Central memory CD8-positive, alpha-beta T cell (primary cell): ENCODE results near the gene MUCL3.

ENCODE experiments used
- ATAC-seq: fragments of 150-1000 bp; cut with Tn5 transposase; replicated peaks from 2 replicates; pipeline ENCODE4 v1.10.0; 2022; ENCODE audit warnings: mild to moderate bottlenecking, moderate FRiP score, moderate number of reproducible peaks; ENCODE audit not compliant: poor library complexity, severe bottlenecking; ENCODE audit errors: extremely low read depth
- DNase-seq, 2 donors: peaks; one replicate each; pipeline ENCODE4 v3.0.0; 2021; ENCODE audit warnings: low spot score in 2 of 2
- H3K27ac Mint-ChIP-seq: one replicate; pipeline ENCODE4 v1.8.0; 2022; ENCODE audit warnings: low read depth, mild to moderate bottlenecking, moderate library complexity, mixed read lengths
- H3K27me3 Mint-ChIP-seq: one replicate; pipeline ENCODE4 v1.8.0; 2022; ENCODE audit warnings: mixed read lengths
- H3K36me3 Mint-ChIP-seq: one replicate; pipeline ENCODE4 v1.8.0; 2022; ENCODE audit warnings: mild to moderate bottlenecking, moderate library complexity, mixed read lengths; ENCODE audit not compliant: insufficient read depth
- H3K4me1 Mint-ChIP-seq: one replicate; pipeline ENCODE4 v1.8.0; 2022; ENCODE audit warnings: mixed read lengths
- H3K4me3 Mint-ChIP-seq: one replicate; pipeline ENCODE4 v1.8.0; 2022; ENCODE audit warnings: mild to moderate bottlenecking, moderate library complexity, mixed read lengths
- H3K9me3 Mint-ChIP-seq: one replicate; pipeline ENCODE4 v1.8.0; 2022; ENCODE audit warnings: mixed read lengths

The MUCL3 gene

GRCh38 chr6:30932665-30933365, 8.0 kb upstream of the MUCL3 start:
- DNase-seq (no peak), ATAC-seq (no peak)
- H3K36me3 Mint-ChIP-seq: no peaks in the 10 kb centered on the region
- H3K4me3 Mint-ChIP-seq: no peak overlapping the region
- peak overlapping the region; percentile 24 for H3K27ac Mint-ChIP-seq
- H3K27me3 Mint-ChIP-seq: peaks cover 23% of the 10 kb centered on the region
- H3K9me3 Mint-ChIP-seq: peaks cover 5% of the 10 kb centered on the region
- H3K4me1 Mint-ChIP-seq: peaks cover 7% of the 10 kb centered on the region

- H3K36me3 Mint-ChIP-seq: no peaks in the 10 kb centered on the region
- DNase-seq: no peak
- peaks cover 7% of the 10 kb centered on the region for H3K4me1 Mint-ChIP-seq
- H3K27me3 Mint-ChIP-seq: peaks cover 41% of the 10 kb centered on the region
- H3K4me3 Mint-ChIP-seq: no peak overlapping the region
- H3K9me3 Mint-ChIP-seq: no peaks in the 10 kb centered on the region
- no peak for ATAC-seq
- H3K27ac Mint-ChIP-seq: no peak overlapping the region
Observed at GRCh38 chr6:30935018-30935417, 5.8 kb upstream of the MUCL3 start.

- no peaks in the 10 kb centered on the region for H3K36me3 Mint-ChIP-seq
- no peak for ATAC-seq
- peaks cover 63% of the 10 kb centered on the region for H3K27me3 Mint-ChIP-seq
- H3K9me3 Mint-ChIP-seq: no peaks in the 10 kb centered on the region
- H3K4me3 Mint-ChIP-seq: no peak overlapping the region
- DNase-seq: no peak
- H3K27ac Mint-ChIP-seq: no peak overlapping the region
- peaks cover 7% of the 10 kb centered on the region for H3K4me1 Mint-ChIP-seq
Observed at GRCh38 chr6:30937265-30937664, 3.5 kb upstream of the MUCL3 start.

- no peaks in the 10 kb centered on the region for H3K36me3 Mint-ChIP-seq
- DNase-seq (no peak), ATAC-seq (no peak)
- no peaks in the 10 kb centered on the region for H3K9me3 Mint-ChIP-seq
- no peak overlapping the region for H3K27ac Mint-ChIP-seq
- H3K4me3 Mint-ChIP-seq: no peak overlapping the region
- peaks cover 78% of the 10 kb centered on the region for H3K27me3 Mint-ChIP-seq
- peaks cover 7% of the 10 kb centered on the region for H3K4me1 Mint-ChIP-seq
Observed at GRCh38 chr6:30938730-30939129, 2.0 kb upstream of the MUCL3 start.

- no peak overlapping the region for H3K27ac Mint-ChIP-seq
- no peaks in the 10 kb centered on the region for H3K36me3 Mint-ChIP-seq
- H3K27me3 Mint-ChIP-seq: peaks cover 85% of the 10 kb centered on the region
- DNase-seq: no peak
- no peaks in the 10 kb centered on the region for H3K9me3 Mint-ChIP-seq
- H3K4me1 Mint-ChIP-seq: peaks cover 7% of the 10 kb centered on the region
- no peak overlapping the region for H3K4me3 Mint-ChIP-seq
- ATAC-seq: no peak
Observed at GRCh38 chr6:30939473-30939872, 1.3 kb upstream of the MUCL3 start.

- Mint-ChIP-seq H3K27me3 (peaks cover 87% of the 10 kb centered on the region), H3K4me1 (no peaks in the 10 kb centered on the region), H3K36me3 (no peaks in the 10 kb centered on the region), H3K27ac (no peak overlapping the region), H3K4me3 (no peak overlapping the region), H3K9me3 (no peaks in the 10 kb centered on the region)
- ATAC-seq (no peak), DNase-seq (no peak)
Observed at GRCh38 chr6:30942338-30943060, 1.7 kb downstream of the MUCL3 start.

GRCh38 chr6:30944051-30944450, 3.3 kb downstream of the MUCL3 start:
- H3K27me3 Mint-ChIP-seq: peaks cover 90% of the 10 kb centered on the region

GRCh38 chr6:30945281-30945680, 4.5 kb downstream of the MUCL3 start:
- DNase-seq: no peak
- peaks cover 2% of the 10 kb centered on the region for H3K9me3 Mint-ChIP-seq
- H3K36me3 Mint-ChIP-seq: peaks cover 2% of the 10 kb centered on the region
- no peak overlapping the region for H3K27ac Mint-ChIP-seq
- no peak overlapping the region for H3K4me3 Mint-ChIP-seq
- H3K27me3 Mint-ChIP-seq: peaks cover 93% of the 10 kb centered on the region
- ATAC-seq: no peak
- no peaks in the 10 kb centered on the region for H3K4me1 Mint-ChIP-seq

More at GRCh38 chr6:30944051-30944450, 3.3 kb downstream of the MUCL3 start:
- DNase-seq: no peak
- Mint-ChIP-seq H3K27ac (no peak overlapping the region), H3K4me1 (no peaks in the 10 kb centered on the region), H3K4me3 (no peak overlapping the region), H3K36me3 (peaks cover 2% of the 10 kb centered on the region), H3K9me3 (no peaks in the 10 kb centered on the region)
- no peak for ATAC-seq

- peaks cover 2% of the 10 kb centered on the region for H3K36me3 Mint-ChIP-seq
- no peak overlapping the region for H3K27ac Mint-ChIP-seq
- ATAC-seq (no peak), DNase-seq (no peak)
- H3K4me1 Mint-ChIP-seq: peaks cover 5% of the 10 kb centered on the region
- peaks cover 15% of the 10 kb centered on the region for H3K9me3 Mint-ChIP-seq
- H3K27me3 Mint-ChIP-seq: peaks cover 93% of the 10 kb centered on the region
- no peak overlapping the region for H3K4me3 Mint-ChIP-seq
Observed at GRCh38 chr6:30947231-30947630, 6.5 kb downstream of the MUCL3 start.

- Mint-ChIP-seq H3K27me3 (peaks cover 78% of the 10 kb centered on the region), H3K27ac (no peak overlapping the region), H3K4me3 (no peak overlapping the region), H3K4me1 (peaks cover 5% of the 10 kb centered on the region), H3K9me3 (peaks cover 15% of the 10 kb centered on the region), H3K36me3 (peaks cover 4% of the 10 kb centered on the region)
- DNase-seq: no peak
- ATAC-seq: no peak
Observed at GRCh38 chr6:30948811-30949210, 8.0 kb downstream of the MUCL3 start.

- Mint-ChIP-seq H3K4me1 (peaks cover 5% of the 10 kb centered on the region), H3K27me3 (peaks cover 53% of the 10 kb centered on the region), H3K9me3 (peaks cover 15% of the 10 kb centered on the region), H3K4me3 (no peak overlapping the region), H3K36me3 (peaks cover 4% of the 10 kb centered on the region), H3K27ac (no peak overlapping the region)
- ATAC-seq: no peak
- no peak for DNase-seq
Observed at GRCh38 chr6:30951907-30952469, 11.2 kb downstream of the MUCL3 start.

- ATAC-seq (no peak), DNase-seq (no peak)
- H3K4me3 Mint-ChIP-seq: peak overlapping the region; percentile 76
- H3K27me3 Mint-ChIP-seq: peaks cover 48% of the 10 kb centered on the region
- peaks cover 1% of the 10 kb centered on the region for H3K36me3 Mint-ChIP-seq
- peak overlapping the region; percentile 58 for H3K27ac Mint-ChIP-seq
- peaks cover 15% of the 10 kb centered on the region for H3K9me3 Mint-ChIP-seq
- H3K4me1 Mint-ChIP-seq: peaks cover 5% of the 10 kb centered on the region
Observed at GRCh38 chr6:30954631-30955366, 14.0 kb downstream of the MUCL3 start.
